HG03103 (cell line): ENCODE measurements around the gene HELLS.
"Not testable (repeated sequence)": the region's sequence is repeated elsewhere in the genome, so short reads cannot be mapped to it uniquely, and the experiment has no call there.

Experiments used
- ATAC-seq: cut with Tn5 transposase; IDR thresholded peaks from one replicate; pipeline ENCODE4 v1.9.1; 2021; ENCODE audit warnings: low read depth; ENCODE audit not compliant: unreplicated experiment

The HELLS gene

GRCh38 chr10:94545391-94546048 is at the start of gene HELLS:
Gene HELLS (plus strand): TSS chr10:94545788. CDS start chr10:94545922, 134 bp downstream.
- ATAC-seq = peak; percentile 67

GRCh38 chr10:94496010-94496409 is 49.6 kb upstream of the HELLS start:
- peak; percentile 68 for ATAC-seq

GRCh38 chr10:94496646-94497045 is 48.9 kb upstream of the HELLS start:
- ATAC-seq = no peak

GRCh38 chr10:94500063-94500462 is 45.5 kb upstream of the HELLS start:
- no peak for ATAC-seq

- no peak for ATAC-seq
Observed at GRCh38 chr10:94521276-94522250, 24.0 kb upstream of the HELLS start.

- ATAC-seq = no peak
Observed at GRCh38 chr10:94524146-94524545, 21.4 kb upstream of the HELLS start.

GRCh38 chr10:94524711-94525110 is 20.9 kb upstream of the HELLS start:
- ATAC-seq = no peak

- not testable (repeated sequence) for ATAC-seq
Observed at GRCh38 chr10:94531550-94531949, 14.0 kb upstream of the HELLS start.

GRCh38 chr10:94533027-94533426 is 12.6 kb upstream of the HELLS start:
- no peak for ATAC-seq

- not testable (repeated sequence) for ATAC-seq
Observed at GRCh38 chr10:94542282-94542681, 3.3 kb upstream of the HELLS start.

- no peak for ATAC-seq
Observed at GRCh38 chr10:94546049-94546900, 687 bp downstream of the HELLS start.

- ATAC-seq = no peak
Observed at GRCh38 chr10:94546901-94547185, 1.3 kb downstream of the HELLS start.

GRCh38 chr10:94549221-94549620 is 3.6 kb downstream of the HELLS start:
- ATAC-seq = no peak

- not testable (repeated sequence) for ATAC-seq
Observed at GRCh38 chr10:94567714-94568307, 22.2 kb downstream of the HELLS start.

- no peak for ATAC-seq
Observed at GRCh38 chr10:94571081-94571480, 25.5 kb downstream of the HELLS start.

- ATAC-seq = no peak
Observed at GRCh38 chr10:94571528-94571927, 25.9 kb downstream of the HELLS start.

GRCh38 chr10:94578790-94579189 is 33.2 kb downstream of the HELLS start:
- ATAC-seq = no peak

- no peak for ATAC-seq
Observed at GRCh38 chr10:94583124-94583523, 37.5 kb downstream of the HELLS start.

- peak; percentile 62 for ATAC-seq
Observed at GRCh38 chr10:94591461-94592205, 46.0 kb downstream of the HELLS start.
